OCI-LY1 (cell line): ENCODE results near the gene SERINC3.

ENCODE experiments used
- H2AFZ ChIP-seq: fragments of 200-600 bp; sonication (generic), shearing (Covaris generic); 2 replicates; pipeline ENCODE4 v1.6.0; 2014; ENCODE audit warnings: antibody characterized with exemption, mild to moderate bottlenecking, low read length
- H3F3A ChIP-seq: fragments of 200-600 bp; sonication (generic), shearing (Covaris generic); 2 replicates; pipeline ENCODE4 v1.6.0; 2014; ENCODE audit warnings: mild to moderate bottlenecking, antibody characterized with exemption, low read length, moderate library complexity; ENCODE audit not compliant: insufficient read depth
- H3K27ac ChIP-seq: fragments of 200-600 bp; sonication (generic); 2 replicates; pipeline ENCODE4 v1.5.1; 2014; ENCODE audit warnings: low read length, mixed run types, mild to moderate bottlenecking, low read depth; ENCODE audit not compliant: poor library complexity, severe bottlenecking
- H3K27me3 ChIP-seq: fragments of 200-600 bp; sonication (generic); 2 replicates; pipeline ENCODE4 v1.6.0; 2014; ENCODE audit warnings: antibody characterized with exemption, mild to moderate bottlenecking, low read length, moderate library complexity; ENCODE audit not compliant: insufficient read depth
- H3K36me3 ChIP-seq: fragments of 200-600 bp; sonication (generic); 2 replicates; pipeline ENCODE4 v1.6.1; 2014; ENCODE audit warnings: mild to moderate bottlenecking, antibody characterized with exemption, low read length, moderate library complexity, mixed read lengths; ENCODE audit not compliant: insufficient read depth
- H3K4me1 ChIP-seq: fragments of 200-600 bp; sonication (generic); 2 replicates; pipeline ENCODE4 v1.5.1; 2014; ENCODE audit warnings: mild to moderate bottlenecking, low read length, moderate library complexity; ENCODE audit not compliant: insufficient read depth, severe bottlenecking
- H3K4me2 ChIP-seq: fragments of 200-600 bp; sonication (generic), shearing (Covaris generic); 2 replicates; pipeline ENCODE4 v1.6.1; 2014; ENCODE audit warnings: low read length
- H3K4me3 ChIP-seq: fragments of 200-600 bp; sonication (generic); 2 replicates; pipeline ENCODE4 v1.5.1; 2014; ENCODE audit warnings: low read length, low read depth, mild to moderate bottlenecking, mixed read lengths; ENCODE audit not compliant: poor library complexity, severe bottlenecking
- H3K79me2 ChIP-seq: fragments of 200-600 bp; shearing (Covaris generic); 2 replicates; pipeline ENCODE4 v1.6.1; 2016; ENCODE audit warnings: mixed run types, low read length, mixed read lengths; ENCODE audit not compliant: insufficient read depth
- H3K9ac ChIP-seq: fragments of 200-600 bp; sonication (generic), shearing (Covaris generic); 2 replicates; pipeline ENCODE4 v1.6.1; 2014; ENCODE audit warnings: mild to moderate bottlenecking, low read length, mixed read lengths
- H3K9me2 ChIP-seq: fragments of 200-600 bp; sonication (generic), shearing (Covaris generic); 2 replicates; pipeline ENCODE4 v1.6.1; 2014; ENCODE audit warnings: low read depth, mild to moderate bottlenecking, low read length, mixed read lengths
- H3K9me3 ChIP-seq: fragments of 200-600 bp; shearing (Covaris generic); 2 replicates; pipeline ENCODE4 v1.6.1; 2014; ENCODE audit warnings: low read length, mixed read lengths
- H4K20me1 ChIP-seq: fragments of 200-600 bp; sonication (generic), shearing (Covaris generic); 2 replicates; pipeline ENCODE4 v1.6.0; 2016; ENCODE audit warnings: mild to moderate bottlenecking, low read length; ENCODE audit not compliant: insufficient read depth
- CTCF ChIP-seq: fragments of 200-600 bp; sonication (generic), shearing (Covaris generic); IDR thresholded peaks from 2 replicates; pipeline ENCODE4 v1.5.1; 2017; ENCODE audit warnings: mild to moderate bottlenecking, antibody characterized with exemption, low read length, moderate library complexity, mixed read lengths
- EZH2 ChIP-seq: fragments of 200-600 bp; sonication (generic), shearing (Covaris generic); IDR thresholded peaks from 2 replicates; pipeline ENCODE4 v1.8.0; 2017; ENCODE audit warnings: borderline replicate concordance, mixed run types, mild to moderate bottlenecking, antibody characterized with exemption, low read length, moderate library complexity, mixed read lengths

The SERINC3 gene

GRCh38 chr20:44478206-44478605 is 43.7 kb downstream of the SERINC3 start:
- peak overlapping the region; percentile 36; the same call in 1 of the 2 replicates for H3K4me2 ChIP-seq
- no peak overlapping the region for H2AFZ ChIP-seq
- no peak overlapping the region for H3K4me3 ChIP-seq
- H3K36me3 ChIP-seq, result peaks cover 31% of the 10 kb centered on the region; the same call in 1 of the 2 replicates
- no peaks in the 10 kb centered on the region for H3K9me3 ChIP-seq
- H3K27ac ChIP-seq, result peak overlapping the region; percentile 73
- H4K20me1 ChIP-seq, result no peaks in the 10 kb centered on the region
- peaks cover 9% of the 10 kb centered on the region; the same call in 1 of the 2 replicates for H3K79me2 ChIP-seq
- no peaks in the 10 kb centered on the region for H3K27me3 ChIP-seq
- H3K9ac ChIP-seq, result no peak overlapping the region
- no peaks in the 10 kb centered on the region for H3K9me2 ChIP-seq
- H3F3A ChIP-seq, result no peaks in the 10 kb centered on the region
- peaks cover 41% of the 10 kb centered on the region for H3K4me1 ChIP-seq
- TF ChIP-seq EZH2, result no peak
- no peak for TF ChIP-seq CTCF

DNA sequence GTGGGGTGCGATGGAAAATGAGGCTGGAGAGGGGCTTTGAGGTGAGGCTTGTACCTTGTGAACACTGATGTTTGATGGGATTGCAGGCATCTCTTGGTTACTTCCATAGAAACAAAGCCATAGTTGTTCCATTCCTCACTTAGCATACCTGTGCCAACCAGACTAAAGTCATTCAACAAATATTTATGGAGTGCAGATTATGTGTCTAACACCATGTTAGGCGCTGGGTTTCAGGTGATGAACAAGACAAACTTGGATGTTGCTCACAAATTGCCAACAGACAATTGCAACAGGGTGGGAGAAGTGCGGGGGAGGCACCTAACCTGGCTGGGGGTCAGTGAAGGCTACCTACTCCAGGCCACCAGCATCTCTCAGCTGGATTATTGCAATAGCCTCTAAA is 44.7 kb downstream of the SERINC3 start:
- Histone ChIP-seq H3K4me1 (peaks cover 41% of the 10 kb centered on the region), H3K9me3 (no peaks in the 10 kb centered on the region), H3K36me3 (peaks cover 23% of the 10 kb centered on the region; the same call in 1 of the 2 replicates), H3K27me3 (no peaks in the 10 kb centered on the region), H3K27ac (no peak overlapping the region), H3K9me2 (no peaks in the 10 kb centered on the region), H4K20me1 (no peaks in the 10 kb centered on the region), H3K4me3 (peak overlapping the region; percentile 85), H3K4me2 (peak overlapping the region; percentile 87), H3F3A (no peaks in the 10 kb centered on the region), H3K9ac (peak overlapping the region; percentile 78; the same call in 1 of the 2 replicates), H2AFZ (no peak overlapping the region), H3K79me2 (peaks cover 9% of the 10 kb centered on the region; the same call in 1 of the 2 replicates)
- TF ChIP-seq EZH2 (no peak), CTCF (no peak)

DNA sequence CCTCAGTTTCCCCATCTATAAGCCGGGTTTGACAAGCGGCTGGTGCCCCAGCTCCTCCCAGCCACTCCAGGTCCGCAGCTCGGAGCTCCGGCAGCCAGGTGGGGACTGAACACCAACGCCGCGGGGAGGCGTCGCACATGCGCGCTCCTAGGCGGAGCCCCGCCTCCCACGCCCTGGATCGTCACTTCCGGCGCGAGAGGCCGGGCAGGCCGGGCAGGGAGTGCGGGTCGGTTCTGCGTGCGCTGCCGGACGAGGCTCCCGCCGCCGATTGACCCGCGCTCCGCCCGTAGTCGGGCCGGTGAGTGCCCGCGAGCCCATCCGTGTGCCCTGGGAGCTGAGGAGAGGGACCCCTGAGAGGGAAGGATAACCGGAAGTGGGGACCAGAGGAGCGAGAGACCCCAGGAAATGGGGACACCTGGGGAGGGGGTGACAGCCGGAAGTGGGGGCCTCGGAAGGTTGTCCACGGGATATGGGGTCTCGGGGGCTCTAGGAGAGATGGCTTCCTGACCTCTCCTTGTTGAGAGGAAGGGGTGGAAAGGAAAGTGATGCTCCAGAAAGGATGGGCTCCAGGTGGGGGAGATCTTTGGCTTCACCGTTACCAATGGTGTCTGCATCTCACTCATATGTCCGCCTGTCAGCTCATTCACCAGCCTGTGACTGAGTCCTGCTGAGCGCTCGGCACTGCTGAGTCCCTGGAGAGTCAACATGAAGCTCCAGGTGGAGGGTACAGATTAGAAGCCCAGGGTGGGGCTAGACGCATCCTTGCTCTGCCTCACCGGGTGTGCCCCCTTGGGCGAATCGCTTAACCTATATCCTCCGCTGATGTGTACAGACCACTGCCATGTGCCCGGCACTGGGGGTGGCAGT is 45.9 kb downstream of the SERINC3 start, which contains the start of gene TTPAL:
TSS of gene TTPAL (plus strand) at position 181 of the 867 bp plus-strand sequence. CDS start 4,126 bp downstream, outside the sequence.
- no peaks in the 10 kb centered on the region for H4K20me1 ChIP-seq
- peaks cover 41% of the 10 kb centered on the region for H3K4me1 ChIP-seq
- H3K79me2 ChIP-seq, result peaks cover 9% of the 10 kb centered on the region; the same call in 1 of the 2 replicates
- peak within 1 kb of the TSS; percentile 54 for H3K27ac ChIP-seq
- H2AFZ ChIP-seq, result 0 out of 2 replicates have a peak within 1 kb of the TSS, but pooled peaks have one; percentile 48
- H3K9ac ChIP-seq, result peak within 1 kb of the TSS; percentile 78
- no peaks in the 10 kb centered on the region for H3F3A ChIP-seq
- H3K4me3 ChIP-seq, result peak within 1 kb of the TSS; percentile 85
- H3K36me3 ChIP-seq, result peaks cover 11% of the 10 kb centered on the region; the same call in 1 of the 2 replicates
- H3K27me3 ChIP-seq, result no peaks in the 10 kb centered on the region
- peak within 1 kb of the TSS; percentile 87 for H3K4me2 ChIP-seq
- H3K9me2 ChIP-seq, result no peaks in the 10 kb centered on the region
- TF ChIP-seq CTCF (no peak), EZH2 (no peak)
- no peaks in the 10 kb centered on the region for H3K9me3 ChIP-seq
